Globus pallidus (tissue), 1 donor: ENCODE results near the gene FAR2.
"Not testable (repeated sequence)": the region's sequence is repeated elsewhere in the genome, so short reads cannot be mapped to it uniquely, and the experiment has no call there.

Source experiments
- DNase-seq: peaks from one replicate; pipeline ENCODE4 v3.0.0-alpha.2; 2015; ENCODE audit warnings: low spot score

FAR2 gene

DNA sequence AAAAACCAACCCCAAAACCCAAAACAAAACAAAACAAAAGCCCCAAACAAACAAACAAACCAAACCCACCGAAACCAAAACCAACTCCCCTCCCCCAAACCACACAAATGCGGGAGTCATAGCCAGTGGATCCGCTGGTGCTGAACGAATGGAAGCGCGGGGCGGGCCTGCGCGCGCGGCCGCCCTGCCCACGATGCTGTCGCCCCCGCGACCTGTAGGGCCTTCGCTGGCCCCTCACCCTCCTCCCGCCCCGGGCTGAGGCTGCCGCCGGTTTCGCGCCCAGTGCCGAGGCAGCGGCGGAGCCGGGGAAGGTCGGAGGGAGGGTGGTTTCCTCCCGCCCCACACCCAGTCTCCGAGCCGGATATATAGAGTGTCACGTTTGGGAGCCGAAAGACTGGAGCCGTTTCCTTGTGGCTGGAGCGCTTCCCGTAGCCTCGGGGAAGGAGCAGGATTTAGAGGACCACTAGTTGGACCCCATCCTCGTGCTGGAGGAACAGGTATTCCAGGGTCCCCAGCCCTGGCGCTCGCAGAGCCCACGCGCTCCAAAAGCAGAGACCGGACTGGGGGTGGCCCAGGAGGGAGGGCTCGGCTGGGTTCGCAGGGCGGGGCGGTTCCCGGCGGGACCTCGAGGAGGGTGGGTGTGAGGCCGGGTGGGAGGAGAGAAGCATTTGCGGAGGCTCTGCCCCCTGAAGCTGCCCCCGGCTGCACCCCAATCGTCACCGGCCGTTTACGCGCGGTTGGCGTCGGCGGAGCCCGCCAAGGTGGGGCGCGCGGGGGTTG is at the start of gene FAR2:
FAR2 (plus strand) TSS at position 368 of the 780 bp plus-strand sequence. CDS start 121,172 bp downstream, outside the sequence.
- peak; percentile 39 for DNase-seq

DNA sequence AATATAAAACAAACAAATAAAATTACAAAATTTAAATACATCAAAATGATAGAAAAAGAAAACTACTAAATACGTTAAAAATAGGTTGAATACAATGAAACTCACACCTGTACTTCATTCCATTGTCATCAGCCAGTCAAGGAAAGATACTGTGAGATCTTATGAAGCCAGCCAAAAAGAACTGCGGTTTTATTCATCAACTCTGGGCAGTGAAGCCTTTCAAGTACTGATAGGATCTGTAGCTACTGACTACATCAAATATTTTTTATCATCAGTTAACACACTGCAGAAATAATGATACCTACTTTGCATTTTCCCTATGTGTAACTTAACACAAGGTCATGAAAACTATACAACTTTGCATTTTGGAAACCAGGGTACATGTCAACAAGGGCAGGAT is 46.3 kb upstream of the FAR2 start:
- DNase-seq = no peak

GRCh38 chr12:29103539-29103974 is 45.5 kb upstream of the FAR2 start:
- DNase-seq = peak; percentile 9

DNA sequence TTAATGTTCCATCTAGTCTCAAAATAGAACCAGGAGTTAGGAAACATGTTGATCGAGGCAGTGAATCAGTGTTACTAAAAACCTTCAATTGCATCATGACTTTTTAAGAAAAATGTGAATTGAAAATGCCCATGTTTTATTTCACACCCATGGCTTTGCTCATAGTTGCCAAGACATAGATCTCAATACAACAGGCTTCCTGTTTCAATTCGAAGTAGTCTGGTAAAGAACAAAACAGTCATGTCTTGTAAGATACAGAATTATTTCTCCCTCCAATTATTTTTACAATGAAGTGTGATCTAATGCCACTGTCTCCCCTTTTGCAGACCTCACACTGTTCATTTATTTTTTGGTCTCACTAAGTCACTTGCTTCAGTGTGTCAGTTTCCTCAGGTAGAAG is 44.6 kb upstream of the FAR2 start:
- DNase-seq = no peak

- no peak for DNase-seq
Observed at GRCh38 chr12:29110506-29111442, 38.3 kb upstream of the FAR2 start.

DNA sequence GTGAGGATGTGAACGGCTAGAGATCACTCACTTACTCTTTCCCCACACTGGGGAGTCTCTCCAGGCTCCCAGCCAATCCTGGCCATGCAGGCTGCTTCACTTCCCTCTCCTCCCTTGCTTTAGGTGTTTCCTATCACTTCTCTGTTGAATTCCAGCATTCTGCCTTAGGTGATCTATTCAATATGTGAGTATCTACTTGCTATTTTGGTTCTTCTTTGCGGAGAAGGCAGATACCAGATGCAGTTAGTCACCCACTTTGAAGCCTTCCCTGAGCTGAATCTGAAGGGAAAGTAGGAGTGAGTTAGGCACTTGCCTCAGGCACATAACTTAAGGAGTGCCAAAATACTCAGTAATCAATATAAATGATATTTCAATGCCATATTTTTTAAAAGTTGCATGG is 36.0 kb upstream of the FAR2 start:
- DNase-seq = no peak

DNA sequence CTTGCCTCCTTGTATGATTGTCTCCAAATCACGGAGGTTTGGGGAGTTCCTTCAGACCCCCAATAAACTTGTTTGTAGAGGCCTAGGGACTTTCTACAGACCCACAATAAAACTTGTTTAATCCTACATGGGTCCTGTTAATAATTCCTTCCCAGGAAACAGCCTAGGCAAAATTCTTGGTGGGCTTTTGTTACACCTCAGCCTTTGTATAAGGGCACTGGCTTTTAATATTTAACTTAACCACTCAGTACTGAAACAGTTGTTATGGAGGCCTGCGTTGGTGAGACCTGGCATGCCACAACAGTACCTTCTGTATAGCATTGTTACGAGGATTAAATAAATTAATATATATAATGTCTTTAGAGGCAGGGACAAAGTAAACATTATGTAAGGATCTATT is 32.7 kb upstream of the FAR2 start:
- no peak for DNase-seq

GRCh38 chr12:29131539-29131938 is 17.5 kb upstream of the FAR2 start:
- no peak for DNase-seq

- DNase-seq = no peak
Observed at GRCh38 chr12:29132316-29132715, 16.8 kb upstream of the FAR2 start.

DNA sequence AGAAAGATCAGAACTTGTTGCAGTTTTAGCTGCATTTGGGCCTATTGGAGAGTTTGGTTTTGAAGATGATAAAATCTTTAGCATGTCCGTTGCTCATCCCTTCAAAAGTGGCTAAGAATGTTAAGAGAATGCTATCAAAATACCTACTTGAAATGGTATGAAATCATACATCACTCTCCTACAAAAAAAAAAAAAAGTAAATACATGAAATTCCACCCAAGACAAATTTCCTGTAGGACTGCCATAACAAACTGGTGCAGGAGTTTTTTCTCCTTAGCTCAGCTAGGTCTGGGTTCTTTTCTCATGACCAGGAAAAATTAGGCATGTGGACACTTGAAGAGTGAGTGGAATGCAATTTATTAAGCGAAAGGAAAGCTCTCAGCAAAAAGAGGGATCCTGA is 15.9 kb upstream of the FAR2 start:
- no peak for DNase-seq

- no peak for DNase-seq
Observed at GRCh38 chr12:29133680-29134079, 15.4 kb upstream of the FAR2 start.

GRCh38 chr12:29138256-29138655 is 10.8 kb upstream of the FAR2 start:
- DNase-seq = not testable (repeated sequence)

DNA sequence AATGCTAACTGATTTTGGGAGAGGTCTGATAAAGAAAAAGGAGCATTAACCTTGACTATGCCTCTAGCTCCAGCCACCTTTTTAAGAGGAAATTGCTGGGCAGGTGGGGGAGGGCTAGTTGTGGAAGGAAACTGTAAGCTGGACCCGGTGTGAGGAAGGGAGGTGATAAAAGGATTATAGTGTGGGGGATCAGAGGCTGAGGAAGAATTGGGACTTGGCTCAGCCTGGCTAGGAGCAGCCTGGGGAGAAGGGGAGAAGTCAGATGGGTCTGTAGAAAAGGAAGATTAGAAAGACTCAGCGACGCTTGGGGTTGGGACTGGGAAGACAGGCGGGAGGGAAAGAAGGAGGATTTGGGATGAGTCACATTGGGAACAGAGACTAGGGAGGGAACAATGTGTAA is 10.2 kb upstream of the FAR2 start:
- DNase-seq = not testable (repeated sequence)

GRCh38 chr12:29145372-29146170 is 3.5 kb upstream of the FAR2 start:
- no peak for DNase-seq

DNA sequence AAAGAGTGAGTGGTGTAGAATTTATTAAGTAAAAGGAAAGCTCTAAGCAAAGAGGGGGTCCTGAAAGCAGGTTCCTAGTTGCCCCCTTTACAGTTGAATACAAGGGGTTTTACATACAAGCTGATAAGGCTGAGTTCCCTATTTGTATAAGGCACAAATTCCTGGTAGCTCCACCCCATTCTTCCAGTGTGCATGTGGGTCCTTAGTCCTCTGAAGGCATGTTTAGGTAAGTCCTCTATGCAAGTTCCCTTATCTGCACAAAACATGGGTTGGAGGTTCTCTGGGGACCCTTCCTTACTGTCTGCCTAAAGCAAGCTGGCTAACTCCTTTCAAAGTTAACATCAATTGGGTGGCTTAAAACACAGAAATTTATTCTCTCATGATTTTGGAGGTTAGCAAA is 2.9 kb upstream of the FAR2 start:
- DNase-seq = no peak

DNA sequence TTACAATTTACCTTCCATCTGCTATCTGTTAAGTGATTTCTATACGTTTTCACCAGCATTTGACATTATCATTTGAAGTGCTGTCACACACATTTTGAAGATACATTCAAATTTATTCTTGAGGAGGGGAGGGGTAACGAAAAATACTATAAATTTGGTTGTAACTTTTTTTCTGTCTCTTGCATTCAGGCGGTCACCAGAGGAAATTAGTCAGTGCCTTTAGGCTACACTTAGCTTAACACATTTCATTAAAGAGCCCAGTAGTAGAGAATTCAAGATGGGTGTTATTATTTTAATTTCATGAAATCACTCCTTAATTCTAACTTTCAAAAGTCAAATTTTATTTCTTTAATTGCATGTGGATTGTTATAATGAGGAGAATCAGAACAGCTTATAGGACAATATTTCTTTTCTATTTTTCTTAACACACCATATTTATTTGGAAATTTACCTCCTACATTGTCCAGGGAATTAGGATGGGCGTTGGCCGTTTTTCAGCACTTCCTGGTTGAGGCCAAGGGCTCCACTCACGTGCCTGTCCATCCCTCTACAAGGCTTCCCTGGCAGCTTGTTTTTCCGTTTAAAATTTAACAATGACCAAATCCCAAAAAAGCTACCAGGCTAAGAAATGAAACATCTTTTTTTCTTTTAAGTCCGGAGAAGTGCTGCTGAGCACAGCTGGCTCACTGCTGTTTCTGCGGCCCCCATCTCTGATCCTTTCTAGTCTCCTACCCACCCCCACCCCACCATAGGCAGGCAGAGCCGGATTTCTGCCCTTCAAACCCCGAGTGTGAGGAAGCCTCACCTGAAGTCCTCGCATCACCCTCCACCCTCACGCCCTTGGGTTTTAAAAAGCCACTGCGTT is 1.1 kb upstream of the FAR2 start:
- DNase-seq = no peak

- no peak for DNase-seq
Observed at GRCh38 chr12:29148596-29148910, 525 bp upstream of the FAR2 start.

DNA sequence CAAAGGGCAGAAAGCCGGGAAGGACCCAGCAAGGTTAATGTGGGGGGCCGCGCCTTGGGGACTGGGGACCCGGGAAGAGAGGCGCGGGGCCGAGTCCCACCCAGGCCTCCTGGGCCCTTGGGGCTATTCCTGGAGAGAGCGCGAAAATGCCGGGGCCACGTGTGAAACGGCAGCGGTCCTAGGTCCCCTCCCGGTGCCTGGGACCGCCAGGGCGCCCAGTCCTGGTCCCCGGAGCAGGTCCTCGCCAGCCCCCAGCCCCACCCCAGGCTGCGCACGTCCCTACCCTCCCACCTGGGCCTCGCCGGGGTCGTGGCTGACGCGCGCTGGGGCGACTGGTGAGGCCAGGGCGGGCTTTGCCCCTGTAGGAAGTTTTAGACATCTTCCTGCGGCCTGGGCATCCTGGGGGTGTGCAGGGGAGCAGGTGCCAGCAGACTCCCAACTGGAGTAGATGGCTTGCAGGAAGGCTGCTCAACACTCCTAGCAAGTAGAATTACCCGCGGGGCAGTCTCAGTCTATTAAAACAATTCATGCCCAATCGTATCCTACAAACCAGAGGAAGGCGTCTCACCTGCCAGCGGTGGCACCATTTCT is 708 bp downstream of the FAR2 start:
- DNase-seq = no peak

- DNase-seq = no peak
Observed at GRCh38 chr12:29150462-29150861, 1.4 kb downstream of the FAR2 start.

DNA sequence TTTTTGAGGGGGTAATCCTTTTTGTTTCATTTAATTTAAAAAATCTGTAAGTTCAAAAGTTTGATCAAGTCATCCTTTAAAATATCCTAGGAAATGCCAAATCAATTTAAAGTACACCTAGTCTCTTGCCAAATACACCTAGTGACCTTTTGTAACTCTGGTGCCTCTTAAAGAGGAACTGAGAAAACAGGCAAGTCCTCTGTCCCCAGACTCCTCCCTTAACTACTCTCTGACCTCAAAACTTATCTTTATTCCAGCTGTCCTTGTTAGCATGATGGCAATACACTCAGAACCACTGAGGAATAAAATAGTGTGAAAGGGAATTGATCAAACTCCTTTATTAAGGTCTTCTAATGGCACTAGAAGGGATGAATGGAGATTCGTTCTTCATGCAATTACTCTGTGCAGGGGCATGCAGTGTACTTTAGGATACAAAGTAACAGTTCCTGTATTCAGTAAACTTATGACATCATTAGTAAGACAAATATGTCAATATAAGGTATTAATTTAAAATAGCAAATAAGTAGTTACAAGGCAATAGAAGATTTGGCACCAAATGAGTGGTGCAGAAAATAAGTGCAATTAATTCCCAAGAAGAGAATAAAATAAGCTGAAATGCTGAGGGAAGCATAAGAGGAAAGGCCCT is 3.3 kb downstream of the FAR2 start:
- DNase-seq = no peak
